Measurements from ENCODE around the gene ZBTB34.

- TF ChIP-seq CTCF (IDR thresholded peaks at IDR 0.05; ENCODE audit: low read length): no peak
- no peak for TF ChIP-seq EZH2 (IDR thresholded peaks at IDR 0.05; ENCODE audit: borderline replicate concordance, low read length)
Measured at GRCh38 chr9:126847051-126847450, 13.4 kb upstream of the ZBTB34 start.
